ENCODE results near the gene SHISA6.

SHISA6 gene

DNA sequence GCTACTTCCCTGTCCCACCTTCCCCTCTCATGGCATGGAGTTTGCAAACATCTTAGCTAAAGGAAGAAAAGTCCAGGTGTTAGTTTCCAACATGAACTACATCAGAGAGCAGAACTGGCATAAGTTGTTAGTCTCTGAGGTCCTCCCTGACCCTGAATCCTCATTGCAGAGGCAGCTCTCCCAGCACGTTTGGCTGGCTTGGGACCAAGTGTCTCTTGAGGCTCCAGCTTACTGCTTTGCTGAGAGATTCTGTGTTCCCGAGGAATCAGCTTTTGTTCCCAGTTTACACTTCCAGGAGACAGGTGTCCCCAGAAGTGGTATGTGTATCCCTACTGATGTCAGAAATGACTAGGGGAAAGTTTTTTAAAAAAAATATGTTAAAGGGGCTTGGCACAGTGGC is 371.9 kb downstream of the SHISA6 start:
- Histone ChIP-seq H3K9ac (ENCODE audit: low read depth, low read length) (no peak overlapping the region), H3K27ac (ENCODE audit: low read length) (no peak overlapping the region), H3K4me1 (ENCODE audit: insufficient read depth, low read length) (no peaks in the 10 kb centered on the region), H3K9me3 (ENCODE audit: insufficient read depth, low read depth, low read length) (no peaks in the 10 kb centered on the region), H3K4me3 (ENCODE audit: low read length) (no peak overlapping the region), H3K36me3 (ENCODE audit: insufficient read depth, low read depth, low read length) (no peaks in the 10 kb centered on the region), H3K27me3 (ENCODE audit: insufficient read depth, low read length) (no peaks in the 10 kb centered on the region)

Data from iPS-20b (cell line).